Cardiac fibroblast (primary cell): ENCODE measurements around the gene COQ10B.
A peak's percentile ranks its signal among the peaks of the same experiment; 100 is the strongest.
"Not testable (repeated sequence)": the region's sequence is repeated elsewhere in the genome, so short reads cannot be mapped to it uniquely, and the experiment has no call there.

Experiments used
- DNase-seq, 2 donors: peaks; one replicate each; pipeline versions ENCODE4 v3.0.0 to v3.0.0-alpha.2; 2010; ENCODE audit warnings: low read depth in 2 of 2
- H3K4me3 ChIP-seq, 2 donors: replicated peaks in 1 of 2; 1 replicate in 1 of 2; 2 replicates in 1 of 2; pipeline ENCODE4 v1.5.1; 2011; ENCODE audit warnings: low read depth in 2 of 2, low read length in 2 of 2, mild to moderate bottlenecking in 2 of 2, moderate library complexity in 1 of 2
- TF ChIP-seq, protein P1 (sequence below): IDR thresholded peaks from one replicate; pipeline ENCODE4 v1.5.1; 2011; ENCODE audit warnings: low read depth, mild to moderate bottlenecking, low read length, inconsistent platforms

COQ10B gene

DNA sequence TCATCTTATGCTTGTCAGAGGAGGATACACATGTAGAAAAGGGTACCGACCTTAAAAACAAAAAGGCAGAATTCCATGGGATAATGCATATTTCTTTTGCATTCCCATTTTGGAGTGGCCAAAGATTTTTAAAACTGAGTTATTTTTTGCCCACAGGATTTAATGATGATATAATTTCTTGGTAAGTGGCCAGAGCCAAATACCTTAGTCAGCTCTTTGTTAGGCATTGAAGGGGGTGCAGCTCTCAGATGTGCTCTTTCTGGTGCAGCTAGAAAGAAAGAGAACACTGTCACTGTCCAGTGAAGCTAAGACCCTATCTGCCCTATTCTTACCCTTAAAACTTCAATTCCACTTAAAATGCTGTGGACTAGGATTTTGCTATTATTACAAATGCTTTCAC lies 10.8 kb downstream of the COQ10B start:
- TF ChIP-seq, protein P1, sequence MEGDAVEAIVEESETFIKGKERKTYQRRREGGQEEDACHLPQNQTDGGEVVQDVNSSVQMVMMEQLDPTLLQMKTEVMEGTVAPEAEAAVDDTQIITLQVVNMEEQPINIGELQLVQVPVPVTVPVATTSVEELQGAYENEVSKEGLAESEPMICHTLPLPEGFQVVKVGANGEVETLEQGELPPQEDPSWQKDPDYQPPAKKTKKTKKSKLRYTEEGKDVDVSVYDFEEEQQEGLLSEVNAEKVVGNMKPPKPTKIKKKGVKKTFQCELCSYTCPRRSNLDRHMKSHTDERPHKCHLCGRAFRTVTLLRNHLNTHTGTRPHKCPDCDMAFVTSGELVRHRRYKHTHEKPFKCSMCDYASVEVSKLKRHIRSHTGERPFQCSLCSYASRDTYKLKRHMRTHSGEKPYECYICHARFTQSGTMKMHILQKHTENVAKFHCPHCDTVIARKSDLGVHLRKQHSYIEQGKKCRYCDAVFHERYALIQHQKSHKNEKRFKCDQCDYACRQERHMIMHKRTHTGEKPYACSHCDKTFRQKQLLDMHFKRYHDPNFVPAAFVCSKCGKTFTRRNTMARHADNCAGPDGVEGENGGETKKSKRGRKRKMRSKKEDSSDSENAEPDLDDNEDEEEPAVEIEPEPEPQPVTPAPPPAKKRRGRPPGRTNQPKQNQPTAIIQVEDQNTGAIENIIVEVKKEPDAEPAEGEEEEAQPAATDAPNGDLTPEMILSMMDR: no peak
- DNase-seq: peak; percentile 12 to 36
- H3K4me3 ChIP-seq: no peak overlapping the region

DNA sequence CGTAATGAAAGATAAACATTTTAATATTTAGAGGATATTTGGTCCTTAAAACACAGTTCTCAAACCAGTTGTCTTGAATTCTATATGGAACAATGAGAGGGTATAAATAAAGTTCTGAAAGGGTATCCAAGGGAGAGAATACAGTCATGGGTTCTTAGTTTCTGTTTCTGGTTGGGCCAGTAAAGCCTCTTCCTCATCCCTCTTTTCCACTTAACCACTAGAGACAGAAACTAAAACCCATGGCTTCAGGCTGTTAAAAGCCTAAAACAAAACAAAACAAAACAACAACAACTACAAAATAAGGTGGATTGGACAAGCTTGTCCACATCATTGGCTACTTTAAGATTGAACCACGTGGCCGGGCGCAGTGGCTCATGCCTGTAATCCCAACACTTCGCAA lies 18.8 kb downstream of the COQ10B start:
- TF ChIP-seq, protein P1: no peak
- no peak overlapping the region for H3K4me3 ChIP-seq
- no peak for DNase-seq

DNA sequence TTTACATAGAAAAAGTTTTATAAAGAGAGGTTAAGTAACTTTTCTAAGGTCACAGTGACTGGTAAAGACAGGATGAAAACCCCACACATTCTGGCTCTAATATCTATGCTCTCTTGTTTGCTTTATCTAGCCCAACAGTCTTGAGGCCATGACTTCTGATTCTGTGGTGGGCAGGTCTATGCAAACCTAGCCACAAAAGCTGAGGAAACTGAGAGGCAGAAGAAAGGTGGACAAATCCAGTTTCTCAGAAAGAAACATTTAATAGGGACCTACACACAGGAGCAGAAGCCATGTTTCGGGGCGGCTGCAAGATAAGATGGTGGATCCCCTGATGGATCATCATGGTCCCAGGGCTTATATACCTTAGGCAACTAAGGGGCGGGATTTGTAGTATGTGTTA lies 24.4 kb downstream of the COQ10B start:
- no peak for DNase-seq
- no peak overlapping the region for H3K4me3 ChIP-seq
- TF ChIP-seq, protein P1: no peak

DNA sequence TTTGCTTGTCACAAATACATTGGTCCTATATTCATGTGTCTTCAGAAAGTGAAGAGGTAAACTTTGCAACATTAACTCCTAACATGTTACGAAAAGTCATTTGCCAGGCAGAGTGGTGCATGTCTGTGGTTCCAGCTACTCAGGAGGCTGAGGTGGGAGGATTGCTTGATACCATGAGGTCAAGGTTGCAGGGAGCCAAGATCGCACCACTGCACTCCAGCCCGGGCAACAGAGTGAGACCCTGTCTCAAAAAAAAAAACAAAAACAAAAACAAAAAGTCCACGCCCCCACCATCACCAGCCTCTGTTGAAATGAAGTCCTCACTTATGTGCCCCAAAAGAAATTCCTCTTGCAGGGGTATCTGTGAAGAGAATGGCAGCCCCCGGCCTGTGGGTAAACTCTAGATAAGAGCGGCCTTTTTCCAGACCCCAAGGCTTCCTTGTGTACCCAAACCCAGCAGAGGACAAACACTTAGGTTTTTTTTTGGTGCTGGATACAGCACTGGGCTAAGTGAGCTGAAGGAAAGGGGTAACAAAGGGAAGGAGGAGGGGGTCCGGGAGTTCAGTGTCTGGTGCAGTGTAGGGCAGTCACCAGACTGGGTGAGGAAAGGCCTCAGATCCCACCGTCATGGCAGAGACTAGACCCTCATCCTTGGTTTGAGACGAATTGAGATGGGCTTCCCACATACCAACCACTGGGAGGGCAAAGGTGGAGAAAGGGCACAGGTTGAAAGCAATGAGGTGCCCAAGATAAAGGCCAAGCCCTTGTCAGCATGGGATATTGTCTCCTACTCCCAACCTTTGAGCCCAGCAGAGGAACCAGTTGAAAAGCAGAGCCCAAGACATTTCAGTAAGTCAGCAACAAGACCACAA lies 27.0 kb downstream of the COQ10B start:
- H3K4me3 ChIP-seq: no peak overlapping the region
- no peak for DNase-seq
- TF ChIP-seq, protein P1: no peak

DNA sequence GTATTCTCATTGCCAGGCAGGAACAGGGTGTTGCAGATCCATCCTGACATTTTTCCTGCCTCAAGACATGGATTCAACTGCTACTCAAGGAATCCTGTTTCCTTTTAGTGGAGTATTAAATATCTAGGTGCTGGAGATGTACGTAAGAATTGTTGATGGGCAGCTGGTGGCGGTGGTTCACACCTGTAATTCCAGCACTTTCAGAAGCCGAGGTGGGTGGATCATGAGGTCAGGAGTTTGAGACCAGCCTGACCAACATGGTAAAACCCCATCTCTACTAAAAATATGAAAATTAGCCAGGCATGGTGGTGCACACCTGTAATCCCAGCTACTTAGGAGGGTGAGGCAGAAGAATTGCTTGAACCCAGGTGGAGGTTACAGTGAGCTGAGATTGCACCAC lies 30.9 kb downstream of the COQ10B start:
- DNase-seq, H3K4me3 ChIP-seq: not testable (repeated sequence)

DNA sequence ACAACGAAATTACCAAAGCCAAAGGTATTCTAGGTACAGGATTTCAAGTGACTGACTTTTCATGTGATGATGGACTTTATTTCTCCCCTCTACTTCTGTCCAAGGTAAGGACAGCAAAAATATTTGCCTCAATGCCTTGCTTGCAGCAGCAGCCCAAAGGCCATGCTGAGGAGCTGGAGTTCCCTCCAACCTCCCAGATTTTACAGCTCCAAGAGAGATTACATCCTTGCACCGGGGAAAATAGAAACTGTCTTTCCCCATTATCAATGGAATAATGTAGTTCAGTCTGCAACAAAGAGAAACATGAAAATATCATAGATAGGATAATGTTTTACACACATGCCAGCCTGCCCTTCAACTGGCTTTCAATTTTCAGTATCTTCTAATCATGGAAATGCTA lies 32.8 kb downstream of the COQ10B start:
- no peak overlapping the region for H3K4me3 ChIP-seq
- TF ChIP-seq, protein P1: no peak
- no peak for DNase-seq

DNA sequence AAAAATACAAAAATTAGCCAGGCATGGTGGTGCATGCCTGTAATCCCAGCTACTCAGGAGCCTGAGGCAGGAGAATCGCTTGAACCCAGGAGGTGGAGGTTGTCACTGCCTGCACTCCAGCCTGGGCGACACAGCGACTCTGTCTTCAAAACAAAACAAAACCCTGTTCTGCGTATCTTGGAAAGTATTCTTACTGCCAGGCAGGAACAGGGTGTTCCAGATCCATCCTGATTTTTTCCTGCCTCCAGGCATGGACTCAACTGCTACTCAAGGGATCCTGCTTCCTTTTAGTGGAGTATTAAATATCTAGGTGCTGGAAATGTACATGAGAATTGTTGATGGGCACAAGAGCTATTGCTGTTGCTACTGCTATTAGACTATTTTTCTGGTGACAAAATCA lies 34.0 kb downstream of the COQ10B start:
- no peak overlapping the region for H3K4me3 ChIP-seq
- no peak for DNase-seq
- TF ChIP-seq, protein P1: no peak
